B cell (primary cell): Measurements from ENCODE around the gene CREB5.

ENCODE experiments used
- CTCF ChIP-seq: fragments of 200-600 bp; IDR thresholded peaks from one replicate; pipeline ENCODE4 v1.8.0; 2022; ENCODE audit warnings: antibody characterized with exemption, mild to moderate bottlenecking
- EZH2 ChIP-seq: IDR thresholded peaks from 2 replicates; pipeline ENCODE4 v1.6.1; 2012; ENCODE audit warnings: borderline replicate concordance, low read depth, mild to moderate bottlenecking, moderate library complexity, low read length; ENCODE audit not compliant: insufficient read depth, poor library complexity, severe bottlenecking

GRCh38 chr7:28627263-28627653, 214.9 kb downstream of the CREB5 start:
- TF ChIP-seq CTCF, result no peak
- TF ChIP-seq EZH2, result no peak
